Panc1 (cell line): ENCODE results near the gene C8B.

Source experiments
- CTCF ChIP-seq: fragments of 450-650 bp; IDR thresholded peaks from 2 replicates; pipeline ENCODE4 v1.5.1; 2017; ENCODE audit warnings: mild to moderate bottlenecking
- POLR2AphosphoS5 ChIP-seq: IDR thresholded peaks from 2 replicates; pipeline ENCODE4 v1.6.1; 2012; ENCODE audit warnings: mild to moderate bottlenecking, low read depth, low read length, moderate library complexity

GRCh38 chr1:56965191-56965590 is 624 bp downstream of the C8B start:
- TF ChIP-seq CTCF, result no peak
- TF ChIP-seq POLR2AphosphoS5, result no peak
